Endometrial microvascular endothelial cells (primary cell): ENCODE results near the gene RBM34. TPM values are rescaled to one million over a fixed set of nuclear protein-coding genes. Genes with fewer than 3 reads are reported as not detected.
"Not testable (repeated sequence)": the region's sequence is repeated elsewhere in the genome, so short reads cannot be mapped to it uniquely, and the experiment has no call there.

Experiments used
- in situ Hi-C: cut with HindIII; loops from 2 replicates; pipeline ENCODE4 v1.10.0; 2017; ENCODE audit warnings: low sequenced_read_pairs, low pct_unique_long_range_greater_than_20kb; ENCODE audit errors: inconsistent ontology term
- total RNA-seq: library from RNA; depleted of rRNA; stranded (reverse); fragments of >200 nt; gene quantifications from one replicate; pipeline ENCODE4 v1.2.3, GENCODE V29; 2015; ENCODE audit errors: inconsistent ontology term

RBM34 gene
- total RNA-seq, 1 donor from 2014 or later, result 117 TPM

DNA sequence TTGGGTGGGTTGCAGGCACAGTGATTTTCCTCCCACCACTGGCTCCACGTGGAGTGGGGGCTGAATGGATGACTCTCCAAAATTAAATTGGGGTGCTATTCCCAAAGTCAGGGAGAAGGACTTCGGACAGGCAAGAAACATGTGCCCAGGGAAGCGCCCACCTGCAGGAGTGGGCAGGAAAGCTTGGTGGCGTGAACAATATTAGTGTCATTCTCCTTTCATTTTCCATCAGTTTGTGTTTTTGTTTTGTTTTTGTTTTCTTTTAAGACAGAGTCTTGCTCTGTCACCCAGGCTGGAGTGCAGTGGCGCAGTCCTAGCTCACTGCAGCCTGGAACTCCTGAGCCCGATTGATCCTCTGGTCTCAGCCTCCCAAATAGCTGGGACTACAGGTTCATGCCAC, 62.5 kb downstream of the RBM34 start:
- in situ Hi-C loops, result no loop called here

- in situ Hi-C loops, result not testable (repeated sequence)
Observed at GRCh38 chr1:235097501-235097900, 63.5 kb downstream of the RBM34 start.

GRCh38 chr1:235095938-235096562, 65.0 kb downstream of the RBM34 start:
- in situ Hi-C loops, result no loop called here

- in situ Hi-C loops, result no loop called here
Observed at GRCh38 chr1:235093696-235094592, 67.1 kb downstream of the RBM34 start.

DNA sequence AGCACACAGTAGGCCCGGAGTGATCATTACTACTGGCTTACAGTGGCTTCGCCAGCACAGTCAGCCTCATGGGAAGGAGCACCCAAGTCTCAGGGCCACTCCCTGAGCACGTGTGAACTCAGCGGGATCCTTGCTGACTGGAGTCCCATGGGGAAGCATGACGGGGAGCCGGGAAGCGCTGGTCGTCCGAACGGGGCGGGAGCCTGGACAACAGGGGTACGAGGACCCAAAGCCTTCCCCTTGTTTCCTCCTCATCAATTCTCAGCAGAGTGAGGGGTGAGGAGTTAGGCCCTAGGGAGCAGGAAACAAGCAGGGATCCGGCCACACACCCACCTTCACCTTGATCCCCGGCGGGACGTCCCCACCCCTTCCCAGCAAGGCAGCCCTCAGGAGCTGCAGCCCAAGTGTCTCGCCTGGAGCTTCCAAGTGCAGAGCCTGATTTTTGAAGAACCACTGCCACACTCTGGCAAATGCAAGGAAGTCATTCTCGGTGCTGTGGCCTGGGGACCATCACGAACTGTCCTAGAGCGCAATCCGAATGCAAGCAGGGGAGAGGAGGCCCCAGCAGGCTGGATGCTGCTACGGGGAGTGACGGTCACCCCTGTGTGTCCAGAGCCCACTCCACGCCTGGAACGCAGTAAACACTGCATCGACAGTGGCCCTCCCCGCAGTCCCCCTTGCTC, 67.9 kb downstream of the RBM34 start:
- in situ Hi-C loops, result no loop called here

GRCh38 chr1:235092415-235092814, 68.6 kb downstream of the RBM34 start:
- in situ Hi-C loops, result not testable (repeated sequence)

GRCh38 chr1:235092045-235092406, 69.0 kb downstream of the RBM34 start:
- in situ Hi-C loops, result not testable (repeated sequence)

- in situ Hi-C loops, result not testable (repeated sequence)
Observed at GRCh38 chr1:235091319-235092044, 69.6 kb downstream of the RBM34 start.

- in situ Hi-C loops, result no loop called here
Observed at GRCh38 chr1:235090406-235091069, 70.5 kb downstream of the RBM34 start.

- in situ Hi-C loops, result no loop called here
Observed at GRCh38 chr1:235088907-235089306, 72.1 kb downstream of the RBM34 start.

DNA sequence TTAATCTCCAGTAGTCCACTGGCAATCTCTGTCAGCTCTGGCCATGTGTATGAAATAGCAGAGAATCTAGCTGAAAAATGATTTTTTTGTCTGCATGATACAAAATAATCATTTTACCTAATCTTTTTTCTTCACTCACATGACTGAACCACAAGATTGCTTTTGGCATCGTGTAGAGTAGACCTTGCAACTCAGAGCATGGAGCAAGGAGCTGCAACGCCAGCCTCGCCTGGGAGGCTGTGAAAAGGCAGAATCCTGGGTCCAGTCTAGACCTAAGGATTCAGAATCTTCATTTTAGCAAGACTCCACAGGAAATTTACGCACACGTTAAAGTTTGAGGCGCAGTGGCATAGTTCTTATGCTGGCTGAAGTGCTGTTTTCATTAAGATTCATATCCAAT, 72.6 kb downstream of the RBM34 start:
- in situ Hi-C loops, result no loop called here

GRCh38 chr1:235087906-235088305, 73.1 kb downstream of the RBM34 start:
- in situ Hi-C loops, result no loop called here

GRCh38 chr1:235085411-235086117, 75.5 kb downstream of the RBM34 start:
- in situ Hi-C loops, result not testable (repeated sequence)

Other genes starting within 250 kb of the RBM34 start
- gene TOMM20, start 32.4 kb downstream of the RBM34 start, total RNA-seq, result 80.5 TPM
- gene ARID4B, start 166.9 kb upstream of the RBM34 start, total RNA-seq, result 13.8 TPM
- gene GGPS1, start 167.3 kb upstream of the RBM34 start, total RNA-seq, result 20.8 TPM
- 50.9 TPM for gene TBCE, start 206.2 kb upstream of the RBM34 start, total RNA-seq